K562 (cell line): ENCODE data around the gene AFDN. TPM values are rescaled to one million over a fixed set of nuclear protein-coding genes. Genes with fewer than 3 reads are reported as not detected.

Source experiments
- ATAC-seq: fragments of 200-7000 bp; cut with Tn5 transposase; 3 replicates; pipeline ENCODE4 v1.9.1; 2020; ENCODE audit warnings: moderate library complexity
- BruUV-seq: library from RNA; stranded (reverse); fragments of 400-500 nt; replicated peaks from 2 replicates; lab custom pipeline; 2021; lab: Mats Ljungman, UMichigan
- CTCF ChIA-PET: fragments of 300-600 bp; formaldehyde crosslinking; extraction: SDS; loops from one replicate; lab custom pipeline; 2021; ENCODE audit warnings: low intra/inter-chr PET ratio; lab: Yijun Ruan, JAX
- POLR2A ChIA-PET: fragments of 300-600, 350-650 bp; sonication (Branson Sonifier 250); formaldehyde crosslinking; extraction: SDS; loops from one replicate; lab custom pipeline; 2021; ENCODE audit warnings: antibody characterized with exemption, inconsistent platforms; lab: Yijun Ruan, JAX
- DNase-seq, 4 experiments: peaks; one replicate each; pipeline versions ENCODE4 v3.0.0 to v3.0.0-alpha.2; 2011 to 2018; ENCODE audit warnings: low spot score in 3 of 4, mixed read lengths in 3 of 4; ENCODE audit errors: extremely low read depth in 1 of 4
- FAIRE-seq: peaks from 2 replicates; lab custom pipeline; 2011; peaks lifted over from hg19 to GRCh38; lab: Jason Lieb, UNC
- H2AFZ ChIP-seq: 2 replicates; pipeline ENCODE4 v1.6.0; 2011; ENCODE audit warnings: low read depth, low read length, control low read depth, inconsistent platforms
- H3K27ac ChIP-seq: fragments of 200-600 bp; 3 replicates; pipeline ENCODE4 v1.8.0; 2011; ENCODE audit warnings: low read depth, mild to moderate bottlenecking, control low read depth, inconsistent platforms, low read length, moderate library complexity, mixed read lengths; ENCODE audit errors: extremely low read depth
- H3K27me3 ChIP-seq, 2 experiments: fragments of 300-600 bp in 1 of 2; 2 replicates in 1 of 2; 3 replicates in 1 of 2; pipeline versions ENCODE4 v1.6.0 to v1.8.0; 2011; ENCODE audit warnings: inconsistent platforms in 2 of 2, low read length in 2 of 2, mild to moderate bottlenecking in 1 of 2, mixed read lengths in 1 of 2, moderate library complexity in 1 of 2; ENCODE audit not compliant: control insufficient read depth in 2 of 2, insufficient read depth in 2 of 2
- H3K36me3 ChIP-seq: fragments of 300-600 bp; 3 replicates; pipeline ENCODE4 v1.8.0; 2011; ENCODE audit warnings: mild to moderate bottlenecking, low read length, inconsistent platforms; ENCODE audit not compliant: control insufficient read depth, insufficient read depth
- H3K4me1 ChIP-seq, 2 experiments: fragments of 200-600 bp in 1 of 2; replicated peaks in 1 of 2; 2 replicates in 1 of 2; 3 replicates in 1 of 2; pipeline versions ENCODE4 v1.5.1 to v1.8.0; 2011; ENCODE audit warnings: inconsistent platforms in 2 of 2, low read length in 2 of 2, mild to moderate bottlenecking in 1 of 2, mixed read lengths in 1 of 2, moderate library complexity in 1 of 2; ENCODE audit not compliant: control insufficient read depth in 2 of 2, insufficient read depth in 2 of 2
- H3K4me2 ChIP-seq: 2 replicates; pipeline ENCODE4 v1.6.1; 2011; ENCODE audit warnings: low read length, control low read depth, inconsistent platforms, mixed read lengths; ENCODE audit not compliant: insufficient read depth
- H3K4me3 ChIP-seq: fragments of 200-600 bp; sonication (generic), shearing (Covaris generic); 2 replicates; pipeline ENCODE4 v1.5.1; 2016; ENCODE audit warnings: control low read depth, inconsistent platforms
- H3K79me2 ChIP-seq: fragments of 200-600 bp; 3 replicates; pipeline ENCODE4 v1.8.0; 2011; ENCODE audit warnings: low read length, inconsistent platforms; ENCODE audit not compliant: control insufficient read depth, insufficient read depth
- H3K9ac ChIP-seq, 2 experiments: 2 replicates each; pipeline versions ENCODE4 v1.6.0 to v1.6.1; 2011; ENCODE audit warnings: low read depth in 2 of 2, low read length in 2 of 2, control low read depth in 1 of 2, inconsistent platforms in 1 of 2, mild to moderate bottlenecking in 1 of 2, mixed read lengths in 1 of 2; ENCODE audit not compliant: insufficient read depth in 1 of 2
- H3K9me1 ChIP-seq: one replicate; pipeline ENCODE4 v1.6.0; 2011; ENCODE audit warnings: inconsistent platforms, mild to moderate bottlenecking, low read length, moderate library complexity; ENCODE audit not compliant: control insufficient read depth, insufficient read depth
- H3K9me3 ChIP-seq: replicated peaks from 2 replicates; pipeline ENCODE4 v1.5.1; 2011; ENCODE audit warnings: low read depth, low read length, inconsistent platforms; ENCODE audit not compliant: control insufficient read depth, insufficient read depth
- H4K20me1 ChIP-seq: replicated peaks from 2 replicates; pipeline ENCODE4 v1.6.1; 2011; ENCODE audit warnings: low read length, inconsistent platforms, mixed read lengths; ENCODE audit not compliant: control insufficient read depth, insufficient read depth
- ATF4 ChIP-seq: fragments of 450-650 bp; formaldehyde crosslinking; IDR thresholded peaks from 2 replicates; pipeline ENCODE4 v1.4.0; 2022; ENCODE audit warnings: mild to moderate bottlenecking, moderate library complexity
- ATF7 ChIP-seq: fragments of 450-650 bp; IDR thresholded peaks from 2 replicates; pipeline ENCODE4 v1.7.1; 2014; ENCODE audit warnings: mild to moderate bottlenecking, moderate library complexity
- DEAF1 ChIP-seq: fragments of 450-650 bp; formaldehyde crosslinking; IDR thresholded peaks from 2 replicates; pipeline ENCODE4 v1.4.0; 2020; ENCODE audit warnings: mild to moderate bottlenecking, moderate library complexity
- ELK1 ChIP-seq: sonication (generic); formaldehyde crosslinking; IDR thresholded peaks from 2 replicates; pipeline ENCODE4 v1.8.1; 2022; ENCODE audit warnings: missing genetic modification reagents
- FOXM1 ChIP-seq, 2 experiments: fragments of 450-650 bp in 1 of 2; sonication (generic) in 1 of 2; formaldehyde crosslinking in 1 of 2; IDR thresholded peaks; 2 replicates each; pipeline versions ENCODE4 v1.6.1 to v1.9.0; 2017 to 2022; ENCODE audit warnings: low read depth in 2 of 2, mild to moderate bottlenecking in 2 of 2, missing genetic modification reagents in 1 of 2, moderate library complexity in 1 of 2
- HNRNPK ChIP-seq: fragments of 200-400 bp; formaldehyde crosslinking; IDR thresholded peaks from one replicate; pipeline ENCODE4 v1.6.1; 2018; ENCODE audit warnings: mild to moderate bottlenecking, low read depth, low read length; ENCODE audit not compliant: poor library complexity, severe bottlenecking
- JUN ChIP-seq, 2 experiments: sonication (generic) in 1 of 2; formaldehyde crosslinking in 1 of 2; IDR thresholded peaks; 2 replicates each; pipeline versions ENCODE4 v1.6.1 to v1.8.0; 2012 to 2022; ENCODE audit warnings: borderline replicate concordance in 2 of 2, mild to moderate bottlenecking in 2 of 2, improper control_type of control experiment in 1 of 2, low read depth in 1 of 2, low read length in 1 of 2, missing genetic modification reagents in 1 of 2
- JUND ChIP-seq, 2 experiments: IDR thresholded peaks; 2 replicates in 1 of 2; 3 replicates in 1 of 2; pipeline ENCODE4 v1.6.1; 2011; ENCODE audit warnings: borderline replicate concordance in 2 of 2, low read depth in 2 of 2, low read length in 2 of 2, improper control_type of control experiment in 1 of 2, missing biosample characterization in 1 of 2, missing genetic modification characterization in 1 of 2, missing genetic modification reagents in 1 of 2
- KAT8 ChIP-seq: fragments of 450-650 bp; IDR thresholded peaks from 2 replicates; pipeline ENCODE4 v1.6.1; 2016; ENCODE audit warnings: low read depth, mild to moderate bottlenecking
- NFE2 ChIP-seq: IDR thresholded peaks from 2 replicates; pipeline ENCODE4 v1.6.1; 2014; ENCODE audit warnings: antibody characterized with exemption, low read depth
- RBM17 ChIP-seq: fragments of 200-400 bp; formaldehyde crosslinking; IDR thresholded peaks from 2 replicates; pipeline ENCODE4 v1.6.1; 2017; ENCODE audit warnings: low read depth, mild to moderate bottlenecking, low read length, borderline replicate concordance
- RHOXF2B ChIP-seq: fragments of 250-450 bp; sonication (Bioruptor Pico); conservative IDR thresholded peaks from 2 replicates; pipeline ENCODE4 v1.5.1; 2021
- SPI1 ChIP-seq: IDR thresholded peaks from 2 replicates; pipeline ENCODE4 v1.6.1; 2011; ENCODE audit warnings: low read depth, low read length, control low read depth, borderline replicate concordance
- ZNF133 ChIP-seq: fragments of 250-450 bp; sonication (Bioruptor Pico); IDR thresholded peaks from 2 replicates; pipeline ENCODE4 v1.4.0; 2020; ENCODE audit warnings: mild to moderate bottlenecking
- ZNF551 ChIP-seq: fragments of 250-450 bp; sonication (Bioruptor Pico); IDR thresholded peaks from 2 replicates; pipeline ENCODE4 v1.5.0; 2021; ENCODE audit warnings: mild to moderate bottlenecking, moderate library complexity
- ZNF586 ChIP-seq: fragments of 450-650 bp; formaldehyde crosslinking; conservative IDR thresholded peaks from 2 replicates; pipeline ENCODE4 v1.4.0; 2020; ENCODE audit warnings: mild to moderate bottlenecking, moderate library complexity
- ZNF695 ChIP-seq: fragments of 450-650 bp; formaldehyde crosslinking; IDR thresholded peaks from 2 replicates; pipeline ENCODE4 v1.4.0; 2020; ENCODE audit warnings: mild to moderate bottlenecking, moderate library complexity
- WGBS: fragments of 100-300 bp; shearing (Covaris generic); methylation state at CpG from one replicate; pipeline ENCODE4 v1.1.6; 2016; ENCODE audit warnings: low coverage, mixed read lengths; ENCODE audit not compliant: insufficient coverage; ENCODE audit errors: missing lambda C conversion rate; 5-methylcytosine and 5-hydroxymethylcytosine counted together
- in situ Hi-C: fragments of 300-500 bp; cut with MboI; formaldehyde crosslinking; loops from 4 replicates; pipeline ENCODE4 v1.15.0; 2018; ENCODE audit warnings: inconsistent platforms, mixed read lengths
- intact Hi-C: fragments of 100-400 bp; cut with micrococcal nuclease; formaldehyde crosslinking; loops from 2 replicates; pipeline ENCODE4 v1.14.2; 2022
- polyA plus RNA-seq, 8 experiments: library from polyadenylated mRNA; depleted of rRNA in 4 of 8; stranded (reverse) in 5 of 8; unstranded in 3 of 8; fragments of >200 nt; fragmentation: Nextera tagmentation in 2 of 8; fragmentation: Illumina TruSeq in 1 of 8; extraction: Ambion mirVana in 2 of 8; extraction: Trizol in 1 of 8; gene quantifications; 2 replicates each; pipeline versions ENCODE4 v1.2.1 to v1.2.3, GENCODE V29; 2011 to 2014; ENCODE audit warnings: inconsistent platforms in 1 of 8, missing spikeins in 1 of 8
- total RNA-seq, 7 experiments: library from RNA; depleted of rRNA in 6 of 7; stranded (reverse); fragments of >200 nt in 6 of 7; fragmentation: Illumina TruSeq in 2 of 7; extraction: Trizol in 2 of 7; gene quantifications; 2 replicates each; pipeline versions ENCODE4 v1.2.1 to v1.2.3, GENCODE V29; 2011 to 2021; ENCODE audit warnings: low replicate concordance in 1 of 7

Gene AFDN
- total and polyA plus RNA-seq, 9 of the 15 experiments (the other 6 are each of a cell fraction or from before 2014, with no cell fraction given) = 7.2 to 129 (median 105) TPM

GRCh38 chr6:168004023-168004422, 177.3 kb downstream of the AFDN start (continued):
- TF ChIP-seq DEAF1 = no peak
- TF ChIP-seq SPI1 = no peak
- no peak for TF ChIP-seq HNRNPK
- no peak for TF ChIP-seq FOXM1 (IDR thresholded peaks at IDR 0.05; ENCODE audit: low read depth)
- TF ChIP-seq FOXM1 (CRISPR knock-in tag; IDR thresholded peaks at IDR 0.05; ENCODE audit: low read depth) = no peak
- TF ChIP-seq ATF7 = no peak
- TF ChIP-seq, all 486 proteins: peak for 0

- Histone ChIP-seq H3K36me3 (no peaks in the 10 kb centered on the region), H3K4me3 (no peak overlapping the region), H3K4me2 (no peak overlapping the region), H4K20me1 (no peaks in the 10 kb centered on the region; the same call in 1 of the 2 replicates), H3K79me2 (no peaks in the 10 kb centered on the region), H3K9me1 (no peaks in the 10 kb centered on the region), H3K9me3 (no peaks in the 10 kb centered on the region), H2AFZ (no peak overlapping the region), H3K27me3 (peaks cover 10 to 50% of the 10 kb centered on the region in 2 experiments; a peak in 4 of 5 replicates), H3K27ac (no peak overlapping the region), H3K4me1 (no peaks in the 10 kb centered on the region), H3K9ac (no peak overlapping the region)
- FAIRE-seq (no peak), DNase-seq (no peak), ATAC-seq (no peak)
- under 1% methylated on average over 11 of the region's 11 CpGs for WGBS
- BruUV-seq = no TSS peak
- in situ Hi-C loops (no loop called here), intact Hi-C loops (no loop called here)
- ChIA-PET POLR2A (interaction anchor here (0.6 kb wide), 1 partner anchor 207 kb away, joined by 3 read pairs; no protein-coding TSS in a partner anchor), CTCF (no interaction called here)
- TF ChIP-seq NFE2 = no peak
- no peak for TF ChIP-seq JUND (IDR thresholded peaks at IDR 0.05; ENCODE audit: borderline replicate concordance, low read depth, low read length)
- TF ChIP-seq JUND (tag; IDR thresholded peaks at IDR 0.05; ENCODE audit: borderline replicate concordance, low read depth, low read length) = no peak
- no peak for TF ChIP-seq RBM17
- no peak for TF ChIP-seq ZNF695 (CRISPR knock-in tag)
- TF ChIP-seq RHOXF2B (CRISPR knock-in tag) = no peak
- TF ChIP-seq ELK1 (CRISPR knock-in tag) = no peak
- no peak for TF ChIP-seq ATF4 (CRISPR knock-in tag)
- no peak for TF ChIP-seq ZNF551 (CRISPR knock-in tag)
- no peak for TF ChIP-seq KAT8
- TF ChIP-seq ZNF586 (CRISPR knock-in tag) = no peak
- no peak for TF ChIP-seq JUN (IDR thresholded peaks at IDR 0.05; ENCODE audit: borderline replicate concordance, low read depth, low read length)
- no peak for TF ChIP-seq JUN (CRISPR knock-in tag; IDR thresholded peaks at IDR 0.05; ENCODE audit: borderline replicate concordance)
- TF ChIP-seq ZNF133 (CRISPR knock-in tag) = no peak
These were observed 178.2 kb downstream of the AFDN start for GRCh38 chr6:168004945-168005344.
